Liver (tissue), 3 donors: ENCODE measurements around the gene SERPINI1.

Experiments used
- ATF3 ChIP-seq: IDR thresholded peaks from 2 replicates; pipeline ENCODE4 v1.6.1; 2016; ENCODE audit warnings: antibody characterized with exemption
- CTCF ChIP-seq: fragments of 150-350 bp; IDR thresholded peaks from 2 replicates; pipeline ENCODE4 v1.5.1; 2017; ENCODE audit warnings: improper control_type of control experiment, low read depth, low read length; ENCODE audit not compliant: missing input control
- FOXA1 ChIP-seq: IDR thresholded peaks from 2 replicates; pipeline ENCODE4 v1.6.1; 2016; ENCODE audit warnings: antibody characterized with exemption
- GABPA ChIP-seq, 2 donors: IDR thresholded peaks in 1 of 2; conservative IDR thresholded peaks in 1 of 2; 2 replicates each; pipeline ENCODE4 v1.6.1; 2016; ENCODE audit warnings: antibody characterized with exemption in 2 of 2, mild to moderate bottlenecking in 1 of 2, moderate library complexity in 1 of 2
- HNF4G ChIP-seq: IDR thresholded peaks from 2 replicates; pipeline ENCODE4 v1.6.1; 2016; ENCODE audit warnings: antibody characterized with exemption
- MAX ChIP-seq: IDR thresholded peaks from 2 replicates; pipeline ENCODE4 v1.6.1; 2016; ENCODE audit warnings: antibody characterized with exemption
- RAD21 ChIP-seq, 2 donors: IDR thresholded peaks; 2 replicates each; pipeline ENCODE4 v1.6.1; 2016; ENCODE audit warnings: antibody characterized with exemption in 2 of 2, mild to moderate bottlenecking in 2 of 2
- REST ChIP-seq: IDR thresholded peaks from 2 replicates; pipeline ENCODE4 v1.6.1; 2016; ENCODE audit warnings: antibody characterized with exemption, mild to moderate bottlenecking
- RXRA ChIP-seq, 2 donors: IDR thresholded peaks; 2 replicates each; pipeline ENCODE4 v1.6.1; 2017 to 2018; ENCODE audit warnings: antibody characterized with exemption in 2 of 2, mild to moderate bottlenecking in 1 of 2
- TAF1 ChIP-seq: conservative IDR thresholded peaks from 2 replicates; pipeline ENCODE4 v1.6.1; 2016; ENCODE audit warnings: antibody characterized with exemption, mild to moderate bottlenecking
- donor health status: healthy.
- donor health status: healthy.

- TF ChIP-seq GABPA (IDR thresholded peaks at IDR 0.05 in 1 of 2, conservative IDR thresholded peaks at IDR 0.05 in 1 of 2): no peak
- TF ChIP-seq MAX: no peak
- TF ChIP-seq CTCF: no peak
- no peak for TF ChIP-seq RAD21 (IDR thresholded peaks at IDR 0.05)
- TF ChIP-seq TAF1: no peak
- no peak for TF ChIP-seq HNF4G
- no peak for TF ChIP-seq ATF3
- no peak for TF ChIP-seq RXRA (IDR thresholded peaks at IDR 0.05)
- TF ChIP-seq FOXA1: no peak
- no peak for TF ChIP-seq REST
Measured at GRCh38 chr3:167854063-167854462, 118.5 kb downstream of the SERPINI1 start.
